AG04450 (cell line): ENCODE measurements around the gene STX2. TPM values are rescaled to one million over a fixed set of nuclear protein-coding genes. Genes with fewer than 3 reads are reported as not detected.
"Not testable (repeated sequence)": the region's sequence is repeated elsewhere in the genome, so short reads cannot be mapped to it uniquely, and the experiment has no call there.

Experiments used
- CTCF ChIA-PET: fragments of 300-600, 350-600 bp; formaldehyde crosslinking; extraction: SDS; loops from one replicate; lab custom pipeline; 2022; ENCODE audit warnings: antibody characterized with exemption, inconsistent platforms; lab: Charles Lee
- POLR2A ChIA-PET: fragments of 350-600 bp; formaldehyde crosslinking; extraction: SDS; loops from one replicate; lab custom pipeline; 2021; ENCODE audit warnings: antibody characterized with exemption, inconsistent platforms; lab: Yijun Ruan, JAX
- DNase-seq: peaks from one replicate; pipeline ENCODE4 v3.0.0-alpha.2; 2011; ENCODE audit warnings: low read depth, low spot score
- H3K27ac ChIP-seq: one replicate; pipeline ENCODE4 v1.5.1; 2012; ENCODE audit warnings: low read depth, low read length, control low read depth
- H3K27me3 ChIP-seq: one replicate; pipeline ENCODE4 v1.6.0; 2012; ENCODE audit warnings: low read length; ENCODE audit not compliant: control insufficient read depth, insufficient read depth
- H3K4me3 ChIP-seq: 2 replicates; pipeline ENCODE4 v1.5.1; 2011; ENCODE audit warnings: mild to moderate bottlenecking, low read depth, low read length, control low read depth
- H3K9me3 ChIP-seq: 2 replicates; pipeline ENCODE4 v1.5.1; 2012; ENCODE audit warnings: low read length; ENCODE audit not compliant: control insufficient read depth, insufficient read depth
- CTCF ChIP-seq: IDR thresholded peaks from 2 replicates; pipeline ENCODE4 v1.5.1; 2011; ENCODE audit warnings: low read depth, low read length, control low read depth, inconsistent platforms
- polyA plus RNA-seq: library from polyadenylated mRNA; depleted of rRNA; stranded (reverse); fragments of >200 nt; gene quantifications from 2 replicates; pipeline ENCODE4 v1.2.3, GENCODE V29; 2011

STX2 gene
- polyA plus RNA-seq, 1 experiment: 42.8 TPM

GRCh38 chr12:130868412-130868811 lies 29.4 kb upstream of the STX2 start:
- Histone ChIP-seq H3K9me3 (no peaks in the 10 kb centered on the region; the same call in 1 of the 2 replicates), H3K27me3 (no peaks in the 10 kb centered on the region), H3K27ac (no peak overlapping the region), H3K4me3 (no peak overlapping the region)
- POLR2A ChIA-PET: no interaction called here
- TF ChIP-seq CTCF: no peak
- DNase-seq: no peak
- CTCF ChIA-PET: no interaction called here

DNA sequence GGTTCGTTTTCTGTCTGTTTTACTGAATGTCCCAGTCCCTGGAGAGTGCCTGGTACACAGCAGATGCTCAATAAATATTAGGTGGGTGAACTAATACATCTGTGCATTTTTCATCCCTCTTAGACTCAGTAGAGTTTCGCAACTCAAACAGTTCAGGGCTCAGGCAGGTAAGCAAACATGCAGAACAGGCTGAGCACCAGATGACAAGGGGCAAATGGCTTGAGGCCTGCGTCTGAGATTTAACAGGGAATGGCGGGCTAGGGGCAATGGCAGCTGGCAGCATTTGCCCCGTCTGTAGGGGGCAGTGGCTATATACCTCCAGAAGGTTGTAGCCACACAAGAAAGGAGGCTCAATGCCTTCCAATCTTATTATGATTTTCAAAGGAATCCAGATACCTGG lies 24.2 kb upstream of the STX2 start:
- ChIA-PET CTCF (no interaction called here), POLR2A (no interaction called here)
- TF ChIP-seq CTCF: no peak
- no peak overlapping the region for H3K4me3 ChIP-seq
- H3K27ac ChIP-seq: no peak overlapping the region
- H3K9me3 ChIP-seq: no peaks in the 10 kb centered on the region
- no peak for DNase-seq
- H3K27me3 ChIP-seq: no peaks in the 10 kb centered on the region

- H3K4me3 ChIP-seq, DNase-seq, POLR2A ChIA-PET, H3K9me3 ChIP-seq, H3K27me3 ChIP-seq, H3K27ac ChIP-seq, CTCF ChIA-PET: not testable (repeated sequence)
Observed at GRCh38 chr12:130862771-130863170, 23.7 kb upstream of the STX2 start.

GRCh38 chr12:130862161-130862560 lies 23.1 kb upstream of the STX2 start:
- CTCF ChIA-PET: no interaction called here
- Histone ChIP-seq H3K27ac (no peak overlapping the region), H3K9me3 (no peaks in the 10 kb centered on the region; the same call in 1 of the 2 replicates), H3K27me3 (no peaks in the 10 kb centered on the region), H3K4me3 (no peak overlapping the region)
- DNase-seq: no peak
- TF ChIP-seq CTCF: no peak
- POLR2A ChIA-PET: no interaction called here

DNA sequence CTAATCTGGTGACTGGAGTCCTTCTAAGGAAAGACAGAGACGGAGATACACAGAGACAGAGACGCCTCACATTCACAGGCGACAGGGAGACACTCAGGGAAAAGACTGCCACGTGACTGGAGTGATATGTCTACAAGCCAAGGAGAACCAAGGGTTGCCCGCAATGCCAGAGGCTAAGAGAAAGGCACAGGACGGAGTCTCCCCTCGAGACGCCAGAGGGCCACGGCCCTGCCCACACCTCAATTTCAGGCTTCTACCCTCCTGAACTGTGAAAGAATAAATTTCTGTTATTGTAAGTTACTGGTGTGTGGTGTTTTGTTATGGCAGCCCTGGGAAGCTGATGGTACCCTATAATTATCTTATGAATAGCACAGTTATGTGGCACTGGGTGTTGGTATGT lies 21.3 kb upstream of the STX2 start:
- TF ChIP-seq CTCF: no peak
- H3K9me3 ChIP-seq: no peaks in the 10 kb centered on the region; the same call in 1 of the 2 replicates
- H3K27ac ChIP-seq: no peak overlapping the region
- H3K4me3 ChIP-seq: no peak overlapping the region
- CTCF ChIA-PET: no interaction called here
- H3K27me3 ChIP-seq: no peaks in the 10 kb centered on the region
- POLR2A ChIA-PET: no interaction called here
- DNase-seq: no peak

GRCh38 chr12:130859161-130859560 lies 20.1 kb upstream of the STX2 start:
- ChIA-PET CTCF (no interaction called here), POLR2A (no interaction called here)
- H3K27ac ChIP-seq: no peak overlapping the region
- no peaks in the 10 kb centered on the region; the same call in 1 of the 2 replicates for H3K9me3 ChIP-seq
- no peak for DNase-seq
- TF ChIP-seq CTCF: no peak
- no peak overlapping the region for H3K4me3 ChIP-seq
- H3K27me3 ChIP-seq: no peaks in the 10 kb centered on the region
